Activated CD4-positive, CD25-positive, alpha-beta regulatory T cell treated with anti-CD3 and anti-CD28 coated beads, Interleukin-2, amount 50 U/mL, for 72 hours (primary cell): Measurements from ENCODE around the gene MTUS2.

Experiments
- DNase-seq: peaks from one replicate; pipeline ENCODE4 v3.0.0; 2021

Gene MTUS2

GRCh38 chr13:29537736-29538651, 717.9 kb downstream of the MTUS2 start:
- DNase-seq, result no peak

- DNase-seq, result no peak
Observed at GRCh38 chr13:29538652-29539040, 718.5 kb downstream of the MTUS2 start.

GRCh38 chr13:29539856-29540255, 719.7 kb downstream of the MTUS2 start:
- no peak for DNase-seq

GRCh38 chr13:29540334-29540733, 720.2 kb downstream of the MTUS2 start:
- DNase-seq, result no peak

GRCh38 chr13:29540799-29541198, 720.7 kb downstream of the MTUS2 start:
- DNase-seq, result no peak

GRCh38 chr13:29541400-29541799, 721.3 kb downstream of the MTUS2 start:
- no peak for DNase-seq

GRCh38 chr13:29542381-29542780, 722.2 kb downstream of the MTUS2 start:
- no peak for DNase-seq

- DNase-seq, result no peak
Observed at GRCh38 chr13:29543230-29544215, 723.4 kb downstream of the MTUS2 start.

GRCh38 chr13:29545988-29546387, 725.8 kb downstream of the MTUS2 start:
- DNase-seq, result no peak

GRCh38 chr13:29546662-29547061, 726.5 kb downstream of the MTUS2 start:
- no peak for DNase-seq

- no peak for DNase-seq
Observed at GRCh38 chr13:29547153-29547552, 727.0 kb downstream of the MTUS2 start.

GRCh38 chr13:29548722-29549121, 728.6 kb downstream of the MTUS2 start:
- no peak for DNase-seq

- no peak for DNase-seq
Observed at GRCh38 chr13:29550430-29550988, 730.4 kb downstream of the MTUS2 start.

GRCh38 chr13:29551214-29551613, 731.1 kb downstream of the MTUS2 start:
- DNase-seq, result no peak
